Measurements from ENCODE around the gene PKIG. TPM values are rescaled to one million over a fixed set of nuclear protein-coding genes. Genes with fewer than 3 reads are reported as not detected.
A peak's percentile ranks its signal among the peaks of the same experiment; 100 is the strongest.

Gene PKIG
- polyA plus RNA-seq, 3 donors, result 0.67 to 1.4 (median 0.84) TPM

DNA sequence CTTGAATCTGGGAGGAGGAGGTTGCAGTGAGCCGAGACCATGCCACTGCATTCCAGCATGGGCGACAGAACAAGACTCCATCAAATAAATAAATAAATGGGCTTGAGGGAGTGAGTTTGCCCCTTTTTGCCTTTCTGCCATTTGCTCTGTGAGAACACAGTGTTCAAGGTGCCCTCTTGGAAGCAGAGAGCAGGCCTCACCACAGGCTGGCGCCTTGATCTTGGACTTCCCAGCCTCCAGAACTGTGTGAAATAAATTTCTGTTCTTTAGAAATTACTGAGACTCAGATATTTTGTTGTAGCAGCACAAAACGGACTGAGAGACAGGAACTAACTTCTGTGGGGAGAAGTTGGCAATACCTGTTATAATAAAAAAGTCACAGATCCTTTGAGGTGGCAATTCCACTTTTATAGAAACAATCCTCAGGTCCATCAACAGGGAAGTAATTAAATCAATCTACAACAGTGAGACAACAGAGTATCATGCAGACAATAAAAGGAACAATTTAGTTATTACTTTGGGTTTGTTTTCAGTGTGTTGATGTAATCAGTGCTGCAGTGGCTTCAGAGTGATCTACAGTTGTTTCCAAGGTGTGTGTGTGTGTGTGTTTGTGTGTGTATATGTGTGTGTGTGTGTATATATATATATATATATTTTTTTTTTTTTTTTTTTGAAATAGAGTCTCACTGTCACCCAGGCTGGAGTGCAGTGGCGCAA is 24.5 kb downstream of the PKIG start:
- H3K36me3 ChIP-seq (replicated peaks in 1 of 2; ENCODE audit: control insufficient read depth in 1 of 2, insufficient read depth in 2 of 2, low read length in 2 of 2), result no peaks in the 10 kb centered on the region
- H3K4me2 ChIP-seq (replicated peaks; ENCODE audit: extremely low read depth, low read length, poor library complexity, severe bottlenecking), result no peak overlapping the region
- no peak for DNase-seq
- no peaks in the 10 kb centered on the region for H3K36me3 Mint-ChIP-seq
- peaks cover 0 to 4% (median 0%) of the 10 kb centered on the region in 7 donors for H3K9me3 Mint-ChIP-seq
- intact Hi-C loops (cut with micrococcal nuclease), result loop anchor here (5.0 kb wide), 3 partner anchors 130 to 225 kb away; partner anchors contain the start of gene TTPAL (in 1 of the 2)
- TF ChIP-seq, protein P1, sequence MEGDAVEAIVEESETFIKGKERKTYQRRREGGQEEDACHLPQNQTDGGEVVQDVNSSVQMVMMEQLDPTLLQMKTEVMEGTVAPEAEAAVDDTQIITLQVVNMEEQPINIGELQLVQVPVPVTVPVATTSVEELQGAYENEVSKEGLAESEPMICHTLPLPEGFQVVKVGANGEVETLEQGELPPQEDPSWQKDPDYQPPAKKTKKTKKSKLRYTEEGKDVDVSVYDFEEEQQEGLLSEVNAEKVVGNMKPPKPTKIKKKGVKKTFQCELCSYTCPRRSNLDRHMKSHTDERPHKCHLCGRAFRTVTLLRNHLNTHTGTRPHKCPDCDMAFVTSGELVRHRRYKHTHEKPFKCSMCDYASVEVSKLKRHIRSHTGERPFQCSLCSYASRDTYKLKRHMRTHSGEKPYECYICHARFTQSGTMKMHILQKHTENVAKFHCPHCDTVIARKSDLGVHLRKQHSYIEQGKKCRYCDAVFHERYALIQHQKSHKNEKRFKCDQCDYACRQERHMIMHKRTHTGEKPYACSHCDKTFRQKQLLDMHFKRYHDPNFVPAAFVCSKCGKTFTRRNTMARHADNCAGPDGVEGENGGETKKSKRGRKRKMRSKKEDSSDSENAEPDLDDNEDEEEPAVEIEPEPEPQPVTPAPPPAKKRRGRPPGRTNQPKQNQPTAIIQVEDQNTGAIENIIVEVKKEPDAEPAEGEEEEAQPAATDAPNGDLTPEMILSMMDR (IDR thresholded peaks at IDR 0.05), result no peak
- H3K9ac ChIP-seq (ENCODE audit: insufficient read depth, low read length, poor library complexity, severe bottlenecking), result no peak overlapping the region
- no peaks in the 10 kb centered on the region for H4K20me1 ChIP-seq (ENCODE audit: insufficient read depth, low read length)
- H3K27me3 Mint-ChIP-seq (ENCODE audit: low read depth in 3 of 3), result peaks cover 0 to 3% (median under 1%) of the 10 kb centered on the region in 3 donors
- H3K4me1 ChIP-seq (ENCODE audit: control insufficient read depth in 1 of 2, insufficient read depth in 2 of 2, low read length in 2 of 2), result peaks cover 36 to 38% of the 10 kb centered on the region in 2 donors
- WGBS (ENCODE audit: insufficient coverage), result 100% methylated on average over 1 of the region's 5 CpGs
- no peak overlapping the region for H3K27ac ChIP-seq (ENCODE audit: low read depth in 1 of 2, low read length in 2 of 2)
- no peaks in the 10 kb centered on the region for H3K9me3 ChIP-seq (replicated peaks in 1 of 2; ENCODE audit: control insufficient read depth in 1 of 2, insufficient read depth in 1 of 2, low read length in 2 of 2)
- H3K4me3 Mint-ChIP-seq, result no peak overlapping the region
- no peaks in the 10 kb centered on the region for H3K27me3 ChIP-seq (ENCODE audit: control insufficient read depth in 2 of 2, insufficient read depth in 2 of 2, low read length in 2 of 2)
- H3K4me1 Mint-ChIP-seq, result peaks cover 17% of the 10 kb centered on the region
- H3K27ac Mint-ChIP-seq, result no peak overlapping the region
- H3K4me3 ChIP-seq (replicated peaks in 1 of 3; ENCODE audit: low read depth in 2 of 3, low read length in 3 of 3), result no peak overlapping the region
- no peaks in the 10 kb centered on the region for H3K79me2 ChIP-seq (ENCODE audit: insufficient read depth, low read length)
- no peak overlapping the region for H2AFZ ChIP-seq (ENCODE audit: insufficient read depth, low read depth, low read length, poor library complexity, severe bottlenecking)

DNA sequence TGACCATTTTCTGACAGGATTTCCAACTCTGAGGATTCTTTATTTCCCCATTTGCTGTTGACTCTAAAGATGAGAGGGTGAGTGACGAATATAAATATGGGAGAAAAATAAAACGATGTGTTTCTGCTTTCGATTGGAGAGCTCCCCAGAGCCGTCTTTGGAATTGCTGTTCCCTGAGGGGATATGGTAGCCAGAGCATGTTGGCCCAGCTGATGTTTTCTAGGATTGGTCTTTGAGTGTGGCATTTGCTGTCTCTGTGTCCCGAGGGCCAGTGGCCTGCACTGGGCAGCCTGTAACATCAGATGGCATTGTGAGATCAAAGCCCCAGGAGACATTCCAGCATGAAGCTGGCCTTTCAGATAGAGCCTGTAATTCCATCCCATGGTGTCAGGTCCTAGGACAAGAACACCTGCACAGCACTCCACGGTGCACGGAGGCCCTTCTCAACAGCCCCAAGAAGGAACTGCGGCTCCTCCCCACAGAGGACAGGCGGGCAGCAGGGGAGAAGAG is 26.7 kb downstream of the PKIG start:
- H3K9me3 Mint-ChIP-seq, result peaks cover 0 to 5% (median 0%) of the 10 kb centered on the region in 7 donors
- no peak overlapping the region for H3K4me3 Mint-ChIP-seq
- Histone ChIP-seq H3K36me3 (replicated peaks in 1 of 2; ENCODE audit: control insufficient read depth in 1 of 2, insufficient read depth in 2 of 2, low read length in 2 of 2) (peaks cover 0 to 2% of the 10 kb centered on the region in 2 donors), H3K4me1 (ENCODE audit: control insufficient read depth in 1 of 2, insufficient read depth in 2 of 2, low read length in 2 of 2) (peaks cover 31 to 34% of the 10 kb centered on the region in 2 donors), H3K4me3 (replicated peaks in 1 of 3; ENCODE audit: low read depth in 2 of 3, low read length in 3 of 3) (no peak overlapping the region), H4K20me1 (ENCODE audit: insufficient read depth, low read length) (no peaks in the 10 kb centered on the region), H3K79me2 (ENCODE audit: insufficient read depth, low read length) (no peaks in the 10 kb centered on the region), H3K27ac (ENCODE audit: low read depth in 1 of 2, low read length in 2 of 2) (no peak overlapping the region), H3K9me3 (replicated peaks in 1 of 2; ENCODE audit: control insufficient read depth in 1 of 2, insufficient read depth in 1 of 2, low read length in 2 of 2) (no peaks in the 10 kb centered on the region), H3K27me3 (ENCODE audit: control insufficient read depth in 2 of 2, insufficient read depth in 2 of 2, low read length in 2 of 2) (no peaks in the 10 kb centered on the region), H3K9ac (ENCODE audit: insufficient read depth, low read length, poor library complexity, severe bottlenecking) (no peak overlapping the region), H2AFZ (ENCODE audit: insufficient read depth, low read depth, low read length, poor library complexity, severe bottlenecking) (peak overlapping the region; percentile 70), H3K4me2 (replicated peaks; ENCODE audit: extremely low read depth, low read length, poor library complexity, severe bottlenecking) (no peak overlapping the region)
- H3K27me3 Mint-ChIP-seq (ENCODE audit: low read depth in 3 of 3), result peaks cover 0 to 3% (median 2%) of the 10 kb centered on the region in 3 donors
- peaks cover 3 to 7% of the 10 kb centered on the region in 2 donors for H3K36me3 Mint-ChIP-seq
- no peak for DNase-seq
- TF ChIP-seq, protein P1 (IDR thresholded peaks at IDR 0.05), result no peak
- intact Hi-C loops (cut with micrococcal nuclease), result loop anchor here (5.0 kb wide), 3 partner anchors 132 to 227 kb away; partner anchors contain the start of gene TTPAL (in 1 of the 2)
- WGBS (ENCODE audit: insufficient coverage), result 85% methylated on average over 5 of the region's 9 CpGs
- peak overlapping the region in 1 of 7 donors; percentile 35 for H3K27ac Mint-ChIP-seq
- H3K4me1 Mint-ChIP-seq, result peaks cover 16% of the 10 kb centered on the region
